Astrocyte of the spinal cord (primary cell): ENCODE measurements around the gene VGLL4.

Experiments
- DNase-seq: peaks from one replicate; pipeline ENCODE4 v3.0.0; 2011; ENCODE audit warnings: low read depth, low spot score
- H3K4me3 ChIP-seq: 2 replicates; pipeline ENCODE4 v1.5.1; 2011; ENCODE audit warnings: low read depth, mild to moderate bottlenecking, low read length, moderate library complexity
- in situ Hi-C: cut with HindIII; loops from 2 replicates; pipeline ENCODE4 v1.10.0; 2017; ENCODE audit warnings: low sequenced_read_pairs
- TF ChIP-seq, protein P1 (sequence below): IDR thresholded peaks from 2 replicates; pipeline ENCODE4 v1.5.1; 2012; ENCODE audit warnings: low read depth, mild to moderate bottlenecking, low read length, inconsistent platforms

Gene VGLL4

DNA sequence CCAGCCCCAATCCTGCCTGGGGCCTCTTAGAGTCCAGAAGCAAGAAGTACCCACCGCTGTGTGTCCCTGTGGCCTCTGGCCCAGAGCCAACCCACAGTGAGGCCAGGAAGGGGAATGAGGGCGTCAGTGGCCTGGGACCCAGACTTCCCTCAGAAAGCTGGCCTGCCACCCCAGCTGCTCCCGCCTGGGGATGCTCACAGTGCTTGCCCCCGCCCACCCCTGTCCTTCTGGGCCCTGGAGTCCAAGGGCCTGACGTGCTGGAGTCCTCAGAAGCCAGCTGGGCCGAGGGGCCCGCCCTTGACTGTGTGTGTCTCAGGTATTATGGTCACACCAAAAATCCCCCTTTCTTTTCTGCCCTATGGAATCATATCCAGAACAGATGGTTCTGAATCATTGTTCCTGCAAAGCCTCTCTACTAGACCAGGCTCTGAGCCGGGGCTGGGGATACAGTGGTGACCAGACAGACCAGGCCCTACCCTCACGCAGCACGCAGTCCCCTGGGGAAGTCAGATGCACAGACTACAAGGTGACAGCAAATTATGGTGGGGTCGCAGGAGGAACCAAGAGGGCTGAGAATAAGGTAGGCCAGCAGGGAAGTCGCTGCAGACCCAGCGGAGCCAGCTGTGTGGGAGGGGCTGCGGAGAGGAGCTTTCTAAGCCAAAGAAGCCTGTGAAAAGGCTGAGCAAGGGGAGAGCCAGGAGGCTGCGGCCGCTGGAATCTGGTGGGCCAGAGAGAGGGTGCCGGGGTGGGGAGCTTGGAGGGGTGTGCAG is 99.1 kb downstream of the VGLL4 start:
- peak; percentile 66 for DNase-seq
- in situ Hi-C loops: no loop called here
- no peak overlapping the region for H3K4me3 ChIP-seq
- TF ChIP-seq, protein P1, sequence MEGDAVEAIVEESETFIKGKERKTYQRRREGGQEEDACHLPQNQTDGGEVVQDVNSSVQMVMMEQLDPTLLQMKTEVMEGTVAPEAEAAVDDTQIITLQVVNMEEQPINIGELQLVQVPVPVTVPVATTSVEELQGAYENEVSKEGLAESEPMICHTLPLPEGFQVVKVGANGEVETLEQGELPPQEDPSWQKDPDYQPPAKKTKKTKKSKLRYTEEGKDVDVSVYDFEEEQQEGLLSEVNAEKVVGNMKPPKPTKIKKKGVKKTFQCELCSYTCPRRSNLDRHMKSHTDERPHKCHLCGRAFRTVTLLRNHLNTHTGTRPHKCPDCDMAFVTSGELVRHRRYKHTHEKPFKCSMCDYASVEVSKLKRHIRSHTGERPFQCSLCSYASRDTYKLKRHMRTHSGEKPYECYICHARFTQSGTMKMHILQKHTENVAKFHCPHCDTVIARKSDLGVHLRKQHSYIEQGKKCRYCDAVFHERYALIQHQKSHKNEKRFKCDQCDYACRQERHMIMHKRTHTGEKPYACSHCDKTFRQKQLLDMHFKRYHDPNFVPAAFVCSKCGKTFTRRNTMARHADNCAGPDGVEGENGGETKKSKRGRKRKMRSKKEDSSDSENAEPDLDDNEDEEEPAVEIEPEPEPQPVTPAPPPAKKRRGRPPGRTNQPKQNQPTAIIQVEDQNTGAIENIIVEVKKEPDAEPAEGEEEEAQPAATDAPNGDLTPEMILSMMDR: no peak

DNA sequence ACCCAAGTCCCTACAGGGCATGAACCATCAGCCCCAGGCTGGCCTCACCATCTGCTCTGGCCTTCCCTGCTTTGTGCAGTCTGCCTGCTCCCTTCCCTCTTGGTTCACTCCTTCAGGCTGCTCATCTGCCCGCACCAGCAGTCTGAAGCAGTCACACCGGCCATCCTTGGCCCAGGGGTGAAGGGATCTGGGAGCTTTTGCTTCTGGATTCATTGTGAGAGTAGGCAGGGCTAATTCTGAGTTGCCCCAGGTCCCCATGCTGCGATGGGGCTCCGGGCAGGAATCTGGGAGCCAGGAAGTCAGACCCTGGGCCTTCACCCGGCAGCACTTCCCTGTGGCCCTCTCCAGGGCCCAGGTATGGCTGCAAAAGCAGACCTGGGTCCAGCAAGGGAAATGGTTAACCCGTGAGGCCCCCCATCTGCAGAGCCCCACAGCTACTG is 99.7 kb downstream of the VGLL4 start:
- in situ Hi-C loops: no loop called here
- TF ChIP-seq, protein P1: no peak
- DNase-seq: no peak
- no peak overlapping the region for H3K4me3 ChIP-seq

DNA sequence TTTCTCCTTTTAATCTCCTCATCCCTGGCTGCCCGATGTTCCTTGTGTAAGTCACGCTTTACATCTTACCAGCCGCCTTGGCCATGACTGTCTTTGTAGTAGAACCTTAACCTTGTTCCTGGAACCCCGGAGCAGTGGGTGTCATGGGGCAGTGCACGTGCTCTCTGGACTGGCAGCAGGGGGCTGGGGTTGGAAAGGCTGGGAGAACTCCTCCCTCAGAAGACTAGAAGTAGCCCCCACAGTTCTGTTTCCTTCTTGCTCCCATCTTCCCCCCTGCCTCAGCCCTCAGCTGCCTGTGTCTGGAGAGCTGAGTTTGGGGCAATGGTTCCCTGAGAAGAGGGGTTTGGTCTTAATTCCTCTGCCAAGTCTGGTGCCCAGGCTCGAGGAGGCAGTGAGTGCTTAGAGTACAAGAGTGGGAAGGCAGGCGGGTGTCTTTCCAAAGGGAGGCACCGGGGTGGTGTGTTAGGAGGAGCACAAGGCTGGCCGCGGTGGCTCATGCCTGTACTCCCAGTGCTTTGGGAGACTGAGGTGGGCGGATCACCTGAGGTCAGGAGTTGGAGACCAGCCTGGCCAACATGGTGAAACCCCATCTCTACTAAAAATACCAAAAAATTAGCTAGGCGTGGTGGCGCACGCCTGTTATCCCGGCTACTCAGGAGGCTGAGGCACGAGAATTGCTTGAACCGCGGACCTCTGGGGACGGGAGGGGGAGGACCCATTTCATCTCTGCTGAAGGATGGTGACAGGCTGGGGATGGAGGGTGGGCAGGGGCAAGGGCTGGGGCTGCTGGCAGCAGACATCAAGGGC is 100.4 kb downstream of the VGLL4 start:
- in situ Hi-C loops: no loop called here
- TF ChIP-seq, protein P1: no peak
- no peak for DNase-seq
- H3K4me3 ChIP-seq: no peak overlapping the region

DNA sequence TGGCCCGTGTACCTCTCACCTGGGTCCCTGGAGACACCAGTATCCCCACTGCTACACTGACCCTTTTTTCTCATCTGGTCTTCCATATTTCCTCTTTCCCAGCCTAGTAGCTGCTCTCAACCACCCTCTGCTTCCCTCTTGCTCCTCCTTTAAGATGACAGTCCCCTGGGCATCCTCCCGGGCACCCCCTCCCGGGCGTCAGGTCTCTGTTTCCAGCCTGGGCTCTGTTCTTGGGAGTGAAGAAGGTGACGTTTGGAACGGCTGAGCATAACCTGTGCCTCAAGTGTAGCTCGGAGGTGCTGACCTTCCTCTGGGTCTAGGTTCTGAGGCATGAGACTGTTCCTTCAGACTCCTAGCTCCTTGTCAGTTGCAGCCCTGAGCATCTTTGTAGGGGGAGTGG is 101.2 kb downstream of the VGLL4 start:
- TF ChIP-seq, protein P1: no peak
- in situ Hi-C loops: no loop called here
- no peak for DNase-seq
- H3K4me3 ChIP-seq: no peak overlapping the region

DNA sequence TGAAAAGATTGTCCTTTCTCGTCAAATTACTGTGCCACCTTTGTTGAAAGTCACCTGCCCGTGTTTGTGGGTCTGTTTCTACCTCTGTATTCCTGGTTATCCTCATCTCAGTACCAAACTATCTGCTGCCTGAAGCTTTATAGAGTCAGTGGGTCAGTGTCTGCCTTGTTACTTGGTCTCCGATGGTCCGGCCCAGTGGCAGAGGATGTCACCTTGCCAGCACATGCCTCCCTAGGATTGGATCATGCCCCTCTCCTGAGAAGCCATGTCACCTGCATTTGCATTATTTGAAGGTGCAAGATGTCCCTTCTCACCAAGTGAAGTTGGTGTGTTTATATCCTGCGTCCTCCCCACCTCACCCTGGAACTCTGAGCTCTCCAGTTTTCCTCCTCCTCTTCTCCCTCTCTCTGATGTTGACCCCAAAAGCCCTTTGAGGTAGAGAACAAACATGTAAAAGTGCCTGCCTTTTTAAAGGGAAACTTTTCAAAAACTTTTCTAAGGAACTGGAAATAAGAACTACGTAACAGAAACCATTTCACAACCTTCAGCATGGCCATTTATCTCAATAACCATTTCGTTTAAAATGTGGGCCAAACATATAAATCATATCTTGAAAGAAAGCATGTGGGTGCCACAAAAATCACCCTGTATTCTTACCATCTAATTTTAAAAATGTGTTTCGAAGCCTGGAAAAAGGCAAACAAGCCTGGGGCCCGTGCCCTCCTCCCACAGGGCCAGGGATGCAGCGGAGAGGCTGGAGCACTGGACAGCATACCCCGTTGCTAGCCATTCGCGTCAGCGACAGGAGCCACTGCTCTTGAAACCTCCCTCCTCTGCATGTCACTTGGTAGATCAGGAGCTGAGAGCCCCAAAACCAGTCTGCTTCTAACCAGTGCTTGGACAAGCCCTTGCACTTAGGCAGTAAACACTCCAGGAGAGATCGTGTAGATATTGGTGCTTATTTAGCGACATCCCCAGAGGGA is 102.1 kb downstream of the VGLL4 start:
- no peak for DNase-seq
- no peak overlapping the region for H3K4me3 ChIP-seq
- in situ Hi-C loops: no loop called here
- TF ChIP-seq, protein P1: no peak

DNA sequence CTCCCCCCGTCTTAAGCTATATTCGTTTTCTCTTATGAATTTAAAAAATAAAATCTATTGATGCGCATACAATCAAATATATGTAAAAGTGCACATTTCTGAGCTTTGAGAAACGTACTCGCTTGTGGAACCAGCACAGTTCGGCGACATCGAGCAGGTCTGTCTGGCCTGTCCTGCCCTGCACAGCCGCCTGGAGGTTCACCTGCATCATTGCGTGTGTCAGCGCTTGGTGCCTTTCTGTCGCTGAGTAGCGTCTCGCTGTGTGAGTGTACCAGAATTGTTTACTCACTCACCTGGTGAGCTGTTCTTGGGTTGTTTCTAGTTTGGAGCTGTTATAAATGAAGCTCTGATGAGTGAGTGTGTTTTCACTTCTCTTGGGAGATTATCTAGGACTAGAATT is 104.0 kb downstream of the VGLL4 start:
- DNase-seq: no peak
- H3K4me3 ChIP-seq: no peak overlapping the region
- in situ Hi-C loops: no loop called here
- TF ChIP-seq, protein P1: no peak
